PC-9 (cell line): ENCODE results near the gene GBX1. TPM values are rescaled to one million over a fixed set of nuclear protein-coding genes. Genes with fewer than 3 reads are reported as not detected.

ENCODE experiments used
- BruUV-seq: library from RNA; stranded (reverse); fragments of 400-500 nt; replicated peaks from 2 replicates; lab custom pipeline; 2021; lab: Mats Ljungman, UMichigan
- CTCF ChIA-PET: fragments of 300-600 bp; sonication (Branson Sonifier 250); formaldehyde crosslinking; loops from one replicate; lab custom pipeline; 2022; ENCODE audit warnings: antibody characterized with exemption; lab: Charles Lee
- POLR2A ChIA-PET: fragments of 300-600 bp; sonication (Branson Sonifier 250); formaldehyde crosslinking; loops from one replicate; lab custom pipeline; 2022; ENCODE audit warnings: antibody characterized with exemption; ENCODE audit not compliant: unreplicated experiment; lab: Charles Lee
- DNase-seq, 2 experiments: peaks; one replicate each; pipeline versions ENCODE4 v3.0.0 to v3.0.0-alpha.2; 2015 to 2022; ENCODE audit warnings: mixed read lengths in 1 of 2
- H2AFZ ChIP-seq: fragments of 200-600 bp; sonication (generic); 2 replicates; pipeline ENCODE4 v1.8.1; 2017; ENCODE audit warnings: antibody characterized with exemption
- H3F3A ChIP-seq: fragments of 200-600 bp; sonication (generic); 2 replicates; pipeline ENCODE4 v1.8.1; 2017; ENCODE audit warnings: antibody characterized with exemption, mild to moderate bottlenecking, low read depth; ENCODE audit not compliant: insufficient read depth
- H3K27ac ChIP-seq: fragments of 200-600 bp; sonication (generic); 2 replicates; pipeline ENCODE4 v1.6.1; 2016; ENCODE audit warnings: mixed run types
- H3K27me3 ChIP-seq: fragments of 200-600 bp; sonication (generic); 2 replicates; pipeline ENCODE4 v1.6.1; 2016; ENCODE audit warnings: low read depth, mixed run types; ENCODE audit not compliant: insufficient read depth
- H3K36me3 ChIP-seq: fragments of 200-600 bp; sonication (generic); 2 replicates; pipeline ENCODE4 v1.6.1; 2016; ENCODE audit warnings: low read depth, mixed run types
- H3K4me1 ChIP-seq: fragments of 200-600 bp; sonication (generic); replicated peaks from 2 replicates; pipeline ENCODE4 v1.6.1; 2016; ENCODE audit warnings: mixed run types; ENCODE audit not compliant: insufficient read depth
- H3K4me2 ChIP-seq: fragments of 200-600 bp; sonication (generic); 2 replicates; pipeline ENCODE4 v1.6.1; 2017; ENCODE audit warnings: mixed run types
- H3K4me3 ChIP-seq: fragments of 200-600 bp; sonication (generic); 2 replicates; pipeline ENCODE4 v1.6.1; 2016; ENCODE audit warnings: mixed run types
- H3K79me2 ChIP-seq: fragments of 200-600 bp; sonication (generic); 2 replicates; pipeline ENCODE4 v1.6.1; 2017; ENCODE audit warnings: low read depth, mixed run types
- H3K9me2 ChIP-seq: fragments of 200-600 bp; sonication (generic); 2 replicates; pipeline ENCODE4 v1.8.1; 2017; ENCODE audit warnings: mild to moderate bottlenecking; ENCODE audit not compliant: insufficient read depth
- H3K9me3 ChIP-seq: fragments of 200-600 bp; sonication (generic); 2 replicates; pipeline ENCODE4 v1.8.1; 2016; ENCODE audit warnings: low read depth; ENCODE audit not compliant: insufficient read depth
- H4K20me1 ChIP-seq: fragments of 200-600 bp; sonication (generic); 2 replicates; pipeline ENCODE4 v1.8.1; 2017; ENCODE audit not compliant: insufficient read depth
- CTCF ChIP-seq: fragments of 200-600 bp; sonication (generic); conservative IDR thresholded peaks from 2 replicates; pipeline ENCODE4 v1.6.1; 2017; ENCODE audit warnings: mixed run types, antibody characterized with exemption, mild to moderate bottlenecking, moderate library complexity
- EZH2 ChIP-seq: fragments of 200-600 bp; sonication (generic); IDR thresholded peaks from 2 replicates; pipeline ENCODE4 v1.8.0; 2017; ENCODE audit warnings: antibody characterized with exemption, low read depth
- intact Hi-C: fragments of 100-400 bp; cut with micrococcal nuclease; formaldehyde crosslinking; loops from one replicate; pipeline ENCODE4 v1.10.0; 2022; ENCODE audit not compliant: unreplicated experiment
- total RNA-seq: library from RNA; stranded (reverse); gene quantifications from 2 replicates; pipeline ENCODE4 v1.2.3, GENCODE V29; 2021

Gene GBX1
- total RNA-seq, 1 experiment from 2014 or later: not detected

GRCh38 chr7:151192002-151192539 lies 24.6 kb upstream of the GBX1 start:
- POLR2A ChIA-PET: no interaction called here
- Histone ChIP-seq H4K20me1 (no peaks in the 10 kb centered on the region), H3K9me3 (no peaks in the 10 kb centered on the region), H3K9me2 (no peaks in the 10 kb centered on the region), H3K36me3 (no peaks in the 10 kb centered on the region), H2AFZ (no peak overlapping the region), H3K79me2 (no peaks in the 10 kb centered on the region), H3K4me2 (no peak overlapping the region), H3K27ac (no peak overlapping the region), H3K4me1 (no peaks in the 10 kb centered on the region), H3F3A (no peaks in the 10 kb centered on the region), H3K4me3 (no peak overlapping the region), H3K27me3 (peaks cover 100% of the 10 kb centered on the region)
- CTCF ChIA-PET: no interaction called here
- intact Hi-C loops: no loop called here
- TF ChIP-seq EZH2 (no peak), CTCF (no peak)
- no TSS peak for BruUV-seq
- DNase-seq: no peak

GRCh38 chr7:151191544-151191943 lies 24.1 kb upstream of the GBX1 start:
- Histone ChIP-seq H3K4me2 (no peak overlapping the region), H3K36me3 (no peaks in the 10 kb centered on the region), H4K20me1 (no peaks in the 10 kb centered on the region), H3K27ac (no peak overlapping the region), H2AFZ (no peak overlapping the region), H3K9me3 (no peaks in the 10 kb centered on the region), H3K9me2 (no peaks in the 10 kb centered on the region), H3K27me3 (peaks cover 100% of the 10 kb centered on the region), H3K4me3 (no peak overlapping the region), H3K4me1 (no peaks in the 10 kb centered on the region), H3F3A (no peaks in the 10 kb centered on the region), H3K79me2 (no peaks in the 10 kb centered on the region)
- no TSS peak for BruUV-seq
- TF ChIP-seq EZH2: no peak
- no peak for TF ChIP-seq CTCF
- CTCF ChIA-PET: no interaction called here
- intact Hi-C loops: no loop called here
- DNase-seq: no peak
- POLR2A ChIA-PET: no interaction called here

- Histone ChIP-seq H4K20me1 (no peaks in the 10 kb centered on the region), H3K79me2 (no peaks in the 10 kb centered on the region), H3K9me3 (no peaks in the 10 kb centered on the region), H2AFZ (no peak overlapping the region), H3K36me3 (no peaks in the 10 kb centered on the region), H3K4me1 (no peaks in the 10 kb centered on the region), H3K4me3 (no peak overlapping the region), H3K27me3 (peaks cover 97% of the 10 kb centered on the region), H3K9me2 (no peaks in the 10 kb centered on the region), H3K4me2 (no peak overlapping the region), H3F3A (no peaks in the 10 kb centered on the region), H3K27ac (no peak overlapping the region)
- no peak for DNase-seq
- TF ChIP-seq CTCF (no peak), EZH2 (no peak)
- no TSS peak for BruUV-seq
- intact Hi-C loops: no loop called here
- POLR2A ChIA-PET: no interaction called here
- CTCF ChIA-PET: no interaction called here
Observed at GRCh38 chr7:151189038-151189437, 21.5 kb upstream of the GBX1 start.
